Thymus (tissue), 11 donors: ENCODE data around the gene CYP4F12. TPM values are rescaled to one million over a fixed set of nuclear protein-coding genes. Genes with fewer than 3 reads are reported as not detected.
A peak's percentile ranks its signal among the peaks of the same experiment; 100 is the strongest.

Experiments
- DNase-seq, 9 donors: peaks; one replicate each; pipeline ENCODE4 v3.0.0-alpha.2; 2013; ENCODE audit warnings: low spot score in 9 of 9, low read depth in 6 of 9, missing footprints in 1 of 9
- H3K27ac ChIP-seq, 2 donors: one replicate each; pipeline ENCODE4 v1.5.1; 2013; ENCODE audit warnings: control low read depth in 1 of 2, low read depth in 1 of 2, low read length in 1 of 2, mild to moderate bottlenecking in 1 of 2, moderate library complexity in 1 of 2
- H3K27me3 ChIP-seq, 2 donors: one replicate each; pipeline ENCODE4 v1.5.1; 2013; ENCODE audit warnings: low read length in 1 of 2; ENCODE audit not compliant: control insufficient read depth in 2 of 2, insufficient read depth in 1 of 2
- H3K36me3 ChIP-seq, 2 donors: one replicate each; pipeline ENCODE4 v1.5.1; 2013; ENCODE audit warnings: low read length in 1 of 2, mild to moderate bottlenecking in 1 of 2, moderate library complexity in 1 of 2; ENCODE audit not compliant: control insufficient read depth in 2 of 2, insufficient read depth in 2 of 2
- H3K4me1 ChIP-seq, 2 donors: one replicate each; pipeline ENCODE4 v1.5.1; 2013; ENCODE audit warnings: low read length in 2 of 2; ENCODE audit not compliant: control insufficient read depth in 2 of 2, insufficient read depth in 2 of 2
- H3K4me3 ChIP-seq, 2 donors: one replicate each; pipeline ENCODE4 v1.5.1; 2013; ENCODE audit warnings: low read length in 2 of 2, control low read depth in 1 of 2, mild to moderate bottlenecking in 1 of 2
- H3K9me3 ChIP-seq, 2 donors: one replicate each; pipeline ENCODE4 v1.5.1; 2013; ENCODE audit warnings: low read length in 1 of 2, mild to moderate bottlenecking in 1 of 2; ENCODE audit not compliant: control insufficient read depth in 2 of 2, insufficient read depth in 1 of 2
- WGBS: extraction: QIAGEN DNeasy Blood & Tissue Kit; methylation state at CpG from one replicate; pipeline ENCODE4 v1.1.7; 2013; 5-methylcytosine and 5-hydroxymethylcytosine counted together
- polyA plus RNA-seq: library from polyadenylated mRNA; stranded (reverse); fragments of 200-250 nt; gene quantifications from one replicate; pipeline ENCODE4 v1.2.3, GENCODE V29; 2013
- total RNA-seq: library from RNA; stranded (reverse); fragments of 120-200 nt; gene quantifications from one replicate; pipeline ENCODE4 v1.2.4, GENCODE V29; 2013
- donor health status: healthy.

The CYP4F12 gene
- total and polyA plus RNA-seq, 2 donors = 1.4 to 6.8 TPM

GRCh38 chr19:15635016-15635805 is 37.7 kb upstream of the CYP4F12 start:
- no peaks in the 10 kb centered on the region for H3K27me3 ChIP-seq
- no peak overlapping the region for H3K4me3 ChIP-seq
- 77% methylated on average over 2 of the region's 2 CpGs for WGBS
- no peak for DNase-seq
- no peaks in the 10 kb centered on the region for H3K9me3 ChIP-seq
- no peaks in the 10 kb centered on the region for H3K4me1 ChIP-seq
- H3K27ac ChIP-seq = no peak overlapping the region
- H3K36me3 ChIP-seq = no peaks in the 10 kb centered on the region

GRCh38 chr19:15636026-15636425 is 36.9 kb upstream of the CYP4F12 start:
- H3K27ac ChIP-seq = no peak overlapping the region
- H3K27me3 ChIP-seq = no peaks in the 10 kb centered on the region
- no peaks in the 10 kb centered on the region for H3K4me1 ChIP-seq
- H3K9me3 ChIP-seq = no peaks in the 10 kb centered on the region
- H3K36me3 ChIP-seq = no peaks in the 10 kb centered on the region
- DNase-seq = no peak
- WGBS = 88% methylated on average over 2 of the region's 2 CpGs
- no peak overlapping the region for H3K4me3 ChIP-seq

- H3K4me1 ChIP-seq = no peaks in the 10 kb centered on the region
- no peak for DNase-seq
- no peak overlapping the region for H3K4me3 ChIP-seq
- H3K27me3 ChIP-seq = no peaks in the 10 kb centered on the region
- no peaks in the 10 kb centered on the region for H3K9me3 ChIP-seq
- H3K27ac ChIP-seq = no peak overlapping the region
- no peaks in the 10 kb centered on the region for H3K36me3 ChIP-seq
These were observed 33.3 kb upstream of the CYP4F12 start for GRCh38 chr19:15639596-15639995.

- peak in 1 of 9 donors; percentile 24 for DNase-seq
- H3K27me3 ChIP-seq = no peaks in the 10 kb centered on the region
- H3K36me3 ChIP-seq = no peaks in the 10 kb centered on the region
- H3K9me3 ChIP-seq = no peaks in the 10 kb centered on the region
- H3K4me3 ChIP-seq = no peak within 1 kb of the TSS
- no peaks in the 10 kb centered on the region for H3K4me1 ChIP-seq
- 70% methylated on average over 6 of the region's 6 CpGs for WGBS
- no peak within 1 kb of the TSS for H3K27ac ChIP-seq
These were observed 32.5 kb upstream of the CYP4F12 start, which contains the start of gene CYP4F3 for GRCh38 chr19:15640294-15640903. TSS of gene CYP4F3 (plus strand) at chr19:15640897. CDS start at chr19:15641416, 519 bp downstream.

- Histone ChIP-seq H3K4me1 (no peaks in the 10 kb centered on the region), H3K27ac (no peak overlapping the region), H3K4me3 (no peak overlapping the region), H3K36me3 (no peaks in the 10 kb centered on the region), H3K9me3 (no peaks in the 10 kb centered on the region), H3K27me3 (no peaks in the 10 kb centered on the region)
- 88% methylated on average over 12 of the region's 12 CpGs for WGBS
- no peak for DNase-seq
These were observed 31.8 kb upstream of the CYP4F12 start for GRCh38 chr19:15640904-15641597.

GRCh38 chr19:15641901-15642491 is 30.9 kb upstream of the CYP4F12 start:
- WGBS = 63% methylated on average over 5 of the region's 5 CpGs
- no peak overlapping the region for H3K27ac ChIP-seq

GRCh38 chr19:15642807-15643206 is 30.1 kb upstream of the CYP4F12 start:
- no peak overlapping the region for H3K27ac ChIP-seq
- H3K4me1 ChIP-seq = no peaks in the 10 kb centered on the region
- no peak overlapping the region for H3K4me3 ChIP-seq
- H3K27me3 ChIP-seq = no peaks in the 10 kb centered on the region
- DNase-seq = no peak
- no peaks in the 10 kb centered on the region for H3K9me3 ChIP-seq
- H3K36me3 ChIP-seq = no peaks in the 10 kb centered on the region

More at GRCh38 chr19:15641901-15642491, 30.9 kb upstream of the CYP4F12 start:
- Histone ChIP-seq H3K4me3 (no peak overlapping the region), H3K27me3 (no peaks in the 10 kb centered on the region), H3K36me3 (no peaks in the 10 kb centered on the region), H3K9me3 (no peaks in the 10 kb centered on the region), H3K4me1 (no peaks in the 10 kb centered on the region)
- no peak for DNase-seq

- Histone ChIP-seq H3K27ac (no peak overlapping the region), H3K36me3 (no peaks in the 10 kb centered on the region), H3K9me3 (no peaks in the 10 kb centered on the region), H3K4me1 (no peaks in the 10 kb centered on the region), H3K27me3 (no peaks in the 10 kb centered on the region), H3K4me3 (no peak overlapping the region)
- 94% methylated on average over 3 of the region's 3 CpGs for WGBS
- DNase-seq = no peak
These were observed 29.5 kb upstream of the CYP4F12 start for GRCh38 chr19:15643387-15643786.
